Bronchial epithelial cell (primary cell): ENCODE measurements around the gene ATAD2B. TPM values are rescaled to one million over a fixed set of nuclear protein-coding genes. Genes with fewer than 3 reads are reported as not detected.

Experiments used
- DNase-seq: peaks from one replicate; pipeline ENCODE4 v3.0.0-alpha.2; 2010; ENCODE audit warnings: low read depth
- FAIRE-seq: peaks from 2 replicates; lab custom pipeline; 2011; peaks lifted over from hg19 to GRCh38; lab: Jason Lieb, UNC
- H3K27me3 ChIP-seq: 2 replicates; pipeline ENCODE4 v1.5.1; 2011; ENCODE audit warnings: low read length; ENCODE audit not compliant: control insufficient read depth, insufficient read depth
- H3K36me3 ChIP-seq: 2 replicates; pipeline ENCODE4 v1.5.1; 2011; ENCODE audit warnings: low read length; ENCODE audit not compliant: control insufficient read depth, insufficient read depth
- H3K4me3 ChIP-seq: 2 replicates; pipeline ENCODE4 v1.5.1; 2011; ENCODE audit warnings: mild to moderate bottlenecking, low read depth, low read length, control low read depth
- total RNA-seq: library from RNA; depleted of rRNA; stranded (reverse); fragments of >200 nt; gene quantifications from 2 replicates; pipeline ENCODE4 v1.2.1, GENCODE V29; 2014
- TF ChIP-seq, protein P1 (sequence below): IDR thresholded peaks from 2 replicates; pipeline ENCODE4 v1.5.1; 2011; ENCODE audit warnings: mild to moderate bottlenecking, moderate library complexity, low read length, control low read depth, inconsistent platforms; ENCODE audit not compliant: insufficient read depth, severe bottlenecking

The ATAD2B gene
- total RNA-seq, 1 donor from 2014 or later: 8.7 TPM

DNA sequence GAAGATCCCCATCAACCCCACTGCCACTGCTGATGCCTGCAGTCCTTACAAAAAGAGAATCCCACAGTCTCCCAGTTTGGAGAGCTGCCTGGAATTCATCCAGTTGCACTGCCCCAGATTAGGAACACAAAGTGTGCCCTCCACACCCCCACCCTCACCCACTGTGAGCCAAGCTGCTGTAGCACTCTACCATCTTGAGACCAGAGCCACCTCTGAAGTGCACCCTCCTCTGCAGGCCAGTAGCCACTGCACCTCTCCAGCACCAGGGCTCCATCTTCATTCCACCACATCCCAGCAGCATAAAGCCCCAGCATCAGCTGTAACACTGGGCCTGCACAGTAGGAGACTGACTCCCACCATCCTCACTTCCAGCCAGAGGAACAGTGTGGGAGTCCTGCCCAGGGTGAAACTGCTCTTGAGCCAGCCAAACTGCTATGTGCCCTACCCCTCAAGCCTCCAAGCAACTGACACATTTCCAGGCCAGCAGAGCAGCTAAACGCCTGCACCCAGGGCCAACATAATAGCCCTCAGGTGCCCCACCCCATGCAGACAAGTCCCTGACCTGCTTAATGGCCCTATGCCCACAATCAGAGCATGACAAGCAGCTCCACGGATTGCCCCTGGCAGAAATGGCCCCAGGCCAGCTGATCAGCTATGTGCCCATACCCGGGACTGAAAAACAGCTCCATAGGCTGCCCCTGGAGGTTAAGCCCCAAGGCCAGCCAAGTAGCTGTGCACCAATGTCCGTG is 206.0 kb downstream of the ATAD2B start:
- no peak for FAIRE-seq
- no peak overlapping the region for H3K4me3 ChIP-seq

DNA sequence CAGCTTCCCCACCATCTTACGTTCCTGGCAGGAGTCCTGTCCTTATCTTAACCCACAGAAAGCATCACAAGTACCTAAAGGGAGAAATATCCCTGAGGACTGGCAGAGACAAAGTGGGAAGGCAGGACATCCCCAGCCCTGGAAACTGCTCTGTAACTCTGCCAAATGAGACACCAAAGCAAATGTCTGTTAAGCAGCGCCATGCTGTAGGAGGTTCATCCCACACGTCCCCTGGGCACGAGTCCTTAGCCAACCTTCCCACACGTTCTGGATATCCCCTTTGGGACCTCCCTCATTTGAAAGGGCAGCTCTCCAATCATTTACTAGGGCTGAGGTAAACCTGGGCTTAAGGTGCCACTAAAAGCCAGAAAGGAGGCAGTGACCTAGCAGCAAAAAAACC is 207.2 kb downstream of the ATAD2B start:
- H3K4me3 ChIP-seq: no peak overlapping the region
- no peak for FAIRE-seq
- H3K27me3 ChIP-seq: no peaks in the 10 kb centered on the region
- DNase-seq: no peak
- H3K36me3 ChIP-seq: peaks cover 2% of the 10 kb centered on the region
- TF ChIP-seq, protein P1, sequence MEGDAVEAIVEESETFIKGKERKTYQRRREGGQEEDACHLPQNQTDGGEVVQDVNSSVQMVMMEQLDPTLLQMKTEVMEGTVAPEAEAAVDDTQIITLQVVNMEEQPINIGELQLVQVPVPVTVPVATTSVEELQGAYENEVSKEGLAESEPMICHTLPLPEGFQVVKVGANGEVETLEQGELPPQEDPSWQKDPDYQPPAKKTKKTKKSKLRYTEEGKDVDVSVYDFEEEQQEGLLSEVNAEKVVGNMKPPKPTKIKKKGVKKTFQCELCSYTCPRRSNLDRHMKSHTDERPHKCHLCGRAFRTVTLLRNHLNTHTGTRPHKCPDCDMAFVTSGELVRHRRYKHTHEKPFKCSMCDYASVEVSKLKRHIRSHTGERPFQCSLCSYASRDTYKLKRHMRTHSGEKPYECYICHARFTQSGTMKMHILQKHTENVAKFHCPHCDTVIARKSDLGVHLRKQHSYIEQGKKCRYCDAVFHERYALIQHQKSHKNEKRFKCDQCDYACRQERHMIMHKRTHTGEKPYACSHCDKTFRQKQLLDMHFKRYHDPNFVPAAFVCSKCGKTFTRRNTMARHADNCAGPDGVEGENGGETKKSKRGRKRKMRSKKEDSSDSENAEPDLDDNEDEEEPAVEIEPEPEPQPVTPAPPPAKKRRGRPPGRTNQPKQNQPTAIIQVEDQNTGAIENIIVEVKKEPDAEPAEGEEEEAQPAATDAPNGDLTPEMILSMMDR: no peak

More for the DNA sequence above, 206.0 kb downstream of the ATAD2B start:
- TF ChIP-seq, protein P1: no peak
- DNase-seq: no peak
- peaks cover 2% of the 10 kb centered on the region for H3K36me3 ChIP-seq
- H3K27me3 ChIP-seq: no peaks in the 10 kb centered on the region

DNA sequence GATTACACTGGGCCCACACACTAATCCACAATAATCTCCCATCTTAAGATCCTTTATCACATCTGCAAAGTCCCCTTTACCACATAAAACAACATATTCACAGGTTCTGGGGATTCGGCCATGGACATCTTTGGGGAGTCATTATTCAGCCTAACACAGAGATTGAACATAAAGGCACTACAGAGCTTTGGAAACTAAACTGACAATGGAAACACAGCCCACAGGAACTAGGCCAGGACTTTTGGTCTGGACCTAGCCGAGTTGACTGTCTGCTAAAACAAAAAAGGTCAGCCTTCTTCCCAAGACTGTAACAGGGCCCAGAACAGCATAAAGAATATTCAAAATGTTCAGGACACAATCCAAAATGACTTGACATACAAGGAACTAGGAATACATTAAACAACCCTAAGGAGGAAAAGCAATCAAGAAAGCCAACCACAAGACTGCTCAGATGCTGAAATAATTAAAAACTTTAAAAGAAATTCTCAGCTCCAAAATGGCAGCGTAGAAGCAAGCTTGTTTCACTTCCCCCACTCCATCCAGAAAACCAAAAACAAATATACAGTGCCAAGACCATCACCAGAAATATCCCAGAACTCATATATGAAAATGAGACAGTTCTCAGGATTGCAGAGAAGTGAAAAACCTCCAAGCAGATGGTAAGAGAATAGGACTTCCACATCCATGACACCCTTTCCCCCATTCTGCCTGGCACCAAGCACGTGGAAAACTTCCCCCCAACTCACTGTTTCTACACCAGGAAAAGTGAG is 207.8 kb downstream of the ATAD2B start:
- no peaks in the 10 kb centered on the region for H3K27me3 ChIP-seq
- H3K36me3 ChIP-seq: peaks cover 2% of the 10 kb centered on the region
- FAIRE-seq (no peak), DNase-seq (no peak)
- H3K4me3 ChIP-seq: no peak overlapping the region
- TF ChIP-seq, protein P1: no peak

DNA sequence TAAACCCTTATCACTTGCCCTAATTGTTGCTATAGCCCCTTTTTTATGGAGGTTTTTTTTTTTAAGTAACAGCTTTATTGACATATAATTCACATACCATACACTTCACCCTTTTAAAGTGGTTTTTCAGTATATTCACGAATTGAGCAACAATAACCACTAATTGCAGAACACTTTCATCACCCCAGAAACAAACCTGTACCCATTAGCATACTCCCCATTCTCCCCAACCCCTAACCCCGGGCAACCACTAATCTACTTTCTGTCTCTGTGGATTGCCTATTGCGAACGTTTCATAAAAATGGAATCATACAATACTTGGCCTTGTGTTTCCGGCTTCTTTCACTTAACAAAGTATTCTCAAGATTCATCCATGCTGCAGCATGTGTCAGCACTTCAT is 213.6 kb downstream of the ATAD2B start:
- Histone ChIP-seq H3K27me3 (no peaks in the 10 kb centered on the region), H3K36me3 (peaks cover 3% of the 10 kb centered on the region), H3K4me3 (no peak overlapping the region)
- TF ChIP-seq, protein P1: no peak
- FAIRE-seq: no peak
- DNase-seq: no peak

DNA sequence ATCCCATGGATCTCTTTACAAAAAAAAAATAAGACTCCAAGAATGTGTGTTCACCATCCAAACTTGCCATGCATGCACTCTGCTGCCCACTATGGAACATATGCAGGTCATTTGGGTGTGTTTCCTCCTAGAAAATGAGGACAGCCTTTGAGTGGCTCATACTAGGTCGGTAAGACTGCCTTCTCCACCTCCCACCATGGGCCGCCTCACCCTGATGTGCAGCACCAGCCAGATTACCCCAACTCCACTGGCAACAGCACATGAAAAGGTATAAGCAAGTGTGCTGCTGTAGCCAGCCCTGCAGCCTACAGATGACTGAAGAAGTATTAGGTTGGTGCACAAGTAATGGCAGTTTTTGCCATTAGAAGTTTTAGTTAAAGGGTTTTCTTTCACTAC is 214.2 kb downstream of the ATAD2B start:
- Histone ChIP-seq H3K4me3 (no peak overlapping the region), H3K27me3 (no peaks in the 10 kb centered on the region), H3K36me3 (peaks cover 3% of the 10 kb centered on the region)
- TF ChIP-seq, protein P1: no peak
- no peak for DNase-seq
- FAIRE-seq: no peak
